Erythroblast (primary cell): ENCODE data around the gene CD79A.

Source experiments
- GATA1 ChIP-seq: IDR thresholded peaks from 2 replicates; pipeline ENCODE4 v1.6.1; 2011; ENCODE audit warnings: low read depth, mild to moderate bottlenecking, control low read depth, low read length, moderate library complexity
- POLR2A ChIP-seq: IDR thresholded peaks from 2 replicates; pipeline ENCODE4 v1.6.1; 2011; ENCODE audit warnings: mild to moderate bottlenecking, low read length

DNA sequence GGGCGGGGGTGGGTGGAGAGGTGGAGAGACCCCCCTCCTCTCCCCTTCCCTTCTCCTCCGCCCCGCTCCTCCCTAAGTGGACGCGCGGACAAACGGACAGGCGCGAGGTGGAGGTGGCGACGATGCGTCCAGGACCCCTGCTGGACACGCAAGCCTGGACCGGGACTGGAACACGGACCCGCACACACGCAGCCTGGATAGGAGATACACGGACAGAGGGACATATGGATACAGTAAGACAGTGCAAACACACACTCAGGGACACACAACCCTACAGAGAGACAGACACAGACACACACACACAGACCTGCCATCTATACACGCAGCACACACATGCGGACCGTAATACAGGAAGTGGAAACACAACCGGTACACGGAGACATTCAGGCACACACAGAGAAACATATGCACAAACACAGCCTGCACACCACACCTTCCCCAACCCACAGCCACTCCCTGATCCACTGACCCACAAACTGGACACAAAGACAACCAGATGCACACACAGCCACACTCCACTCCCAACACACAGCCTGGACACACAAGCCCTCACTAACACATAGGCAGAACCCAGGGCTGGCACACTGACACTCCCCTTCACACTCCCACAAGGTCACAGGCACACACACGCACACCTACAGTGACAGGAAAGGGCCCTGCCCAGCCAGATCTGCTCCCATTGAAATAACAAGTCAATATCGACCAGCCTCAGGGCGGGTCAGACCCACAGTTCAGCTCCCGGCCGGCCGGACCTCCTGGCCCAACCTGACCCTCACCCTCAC is 51.9 kb downstream of the CD79A start:
- no peak for TF ChIP-seq POLR2A
- no peak for TF ChIP-seq GATA1
